OCI-LY3 (cell line): ENCODE measurements around the gene TAS2R60.

ENCODE experiments used
- H2AFZ ChIP-seq: fragments of 200-600, 300-600 bp; shearing (Covaris generic); 2 replicates; pipeline ENCODE4 v1.6.0; 2014; ENCODE audit warnings: antibody characterized with exemption, low read depth, low read length
- H3K27ac ChIP-seq: fragments of 200-600, 300-600 bp; sonication (generic); 2 replicates; pipeline ENCODE4 v1.5.1; 2014; ENCODE audit warnings: mild to moderate bottlenecking, low read length, moderate library complexity, mixed read lengths
- H3K27me3 ChIP-seq: fragments of 200-600, 300-600 bp; sonication (generic); 2 replicates; pipeline ENCODE4 v1.6.1; 2014; ENCODE audit warnings: low read depth, low read length, mixed read lengths
- H3K36me3 ChIP-seq: fragments of 200-600, 300-600 bp; sonication (generic); replicated peaks from 2 replicates; pipeline ENCODE3; 2014; ENCODE audit warnings: low read depth, low read length, mixed read lengths
- H3K4me1 ChIP-seq: fragments of 300-600, 200-600 bp; sonication (generic); 2 replicates; pipeline ENCODE4 v1.6.1; 2014; ENCODE audit warnings: low read length, mixed read lengths
- H3K4me2 ChIP-seq: fragments of 200-600, 300-600 bp; sonication (generic); 2 replicates; pipeline ENCODE4 v1.6.1; 2014; ENCODE audit warnings: low read length, mixed read lengths
- H3K4me3 ChIP-seq: fragments of 300-600, 200-600 bp; sonication (generic); 2 replicates; pipeline ENCODE4 v1.5.1; 2014; ENCODE audit warnings: antibody characterized with exemption, mild to moderate bottlenecking, low read length, moderate library complexity
- H3K79me2 ChIP-seq: fragments of 300-600, 200-600 bp; shearing (Covaris generic); 2 replicates; pipeline ENCODE4 v1.6.1; 2014; ENCODE audit warnings: mild to moderate bottlenecking, low read length, mixed read lengths
- H3K9ac ChIP-seq: fragments of 300-600, 200-600 bp; shearing (Covaris generic); 2 replicates; pipeline ENCODE4 v1.6.0; 2014; ENCODE audit warnings: mild to moderate bottlenecking, low read length, moderate library complexity
- H3K9me3 ChIP-seq: fragments of 200-600, 300-600 bp; shearing (Covaris generic); 2 replicates; pipeline ENCODE4 v1.6.1; 2014; ENCODE audit warnings: low read length, mixed read lengths; ENCODE audit not compliant: insufficient read depth
- H4K20me1 ChIP-seq: fragments of 200-600, 300-600 bp; sonication (generic); 2 replicates; pipeline ENCODE4 v1.6.1; 2016; ENCODE audit warnings: low read length, mixed read lengths; ENCODE audit not compliant: insufficient read depth
- EZH2phosphoT487 ChIP-seq: fragments of 200-600 bp; shearing (Covaris generic); IDR thresholded peaks from 2 replicates; pipeline ENCODE4 v1.6.1; 2018; ENCODE audit warnings: antibody characterized with exemption, mixed run types, low read depth
- TF ChIP-seq, protein P1 (sequence below): fragments of 200-600, 300-600 bp; sonication (generic); IDR thresholded peaks from 2 replicates; pipeline ENCODE4 v1.5.1; 2014; ENCODE audit warnings: antibody characterized with exemption, low read length, low read depth

The TAS2R60 gene

GRCh38 chr7:143429770-143430698 is 13.2 kb upstream of the TAS2R60 start:
- Histone ChIP-seq H3K27ac (no peak overlapping the region), H3K9me3 (no peaks in the 10 kb centered on the region), H3K4me2 (no peak overlapping the region), H3K27me3 (peaks cover 42% of the 10 kb centered on the region), H3K4me1 (no peaks in the 10 kb centered on the region), H3K79me2 (no peaks in the 10 kb centered on the region), H3K36me3 (no peaks in the 10 kb centered on the region), H2AFZ (no peak overlapping the region), H3K9ac (no peak overlapping the region), H4K20me1 (no peaks in the 10 kb centered on the region), H3K4me3 (no peak overlapping the region)
- no peak for TF ChIP-seq EZH2phosphoT487
- TF ChIP-seq, protein P1, sequence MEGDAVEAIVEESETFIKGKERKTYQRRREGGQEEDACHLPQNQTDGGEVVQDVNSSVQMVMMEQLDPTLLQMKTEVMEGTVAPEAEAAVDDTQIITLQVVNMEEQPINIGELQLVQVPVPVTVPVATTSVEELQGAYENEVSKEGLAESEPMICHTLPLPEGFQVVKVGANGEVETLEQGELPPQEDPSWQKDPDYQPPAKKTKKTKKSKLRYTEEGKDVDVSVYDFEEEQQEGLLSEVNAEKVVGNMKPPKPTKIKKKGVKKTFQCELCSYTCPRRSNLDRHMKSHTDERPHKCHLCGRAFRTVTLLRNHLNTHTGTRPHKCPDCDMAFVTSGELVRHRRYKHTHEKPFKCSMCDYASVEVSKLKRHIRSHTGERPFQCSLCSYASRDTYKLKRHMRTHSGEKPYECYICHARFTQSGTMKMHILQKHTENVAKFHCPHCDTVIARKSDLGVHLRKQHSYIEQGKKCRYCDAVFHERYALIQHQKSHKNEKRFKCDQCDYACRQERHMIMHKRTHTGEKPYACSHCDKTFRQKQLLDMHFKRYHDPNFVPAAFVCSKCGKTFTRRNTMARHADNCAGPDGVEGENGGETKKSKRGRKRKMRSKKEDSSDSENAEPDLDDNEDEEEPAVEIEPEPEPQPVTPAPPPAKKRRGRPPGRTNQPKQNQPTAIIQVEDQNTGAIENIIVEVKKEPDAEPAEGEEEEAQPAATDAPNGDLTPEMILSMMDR = no peak

DNA sequence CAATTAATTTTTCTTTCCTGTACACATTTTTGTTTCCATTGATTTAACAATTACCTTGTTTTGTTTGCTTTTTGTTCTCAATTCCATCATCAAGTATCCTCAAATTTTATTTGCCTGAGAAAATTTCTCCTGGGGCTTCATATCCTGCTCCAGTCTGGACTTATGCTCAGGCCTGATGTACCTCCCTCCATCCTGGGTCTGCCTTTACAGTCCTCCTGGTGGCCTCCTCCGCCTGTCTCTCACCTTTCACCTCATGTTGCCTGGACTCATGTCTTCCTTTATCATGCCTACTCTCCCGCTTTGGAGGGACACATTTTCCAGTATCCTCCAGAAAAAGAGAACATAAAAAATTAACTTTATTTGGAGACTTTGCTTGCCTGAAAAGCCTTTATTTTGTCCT is 12.1 kb upstream of the TAS2R60 start:
- Histone ChIP-seq H3K9ac (no peak overlapping the region), H3K36me3 (no peaks in the 10 kb centered on the region), H3K4me3 (no peak overlapping the region)

DNA sequence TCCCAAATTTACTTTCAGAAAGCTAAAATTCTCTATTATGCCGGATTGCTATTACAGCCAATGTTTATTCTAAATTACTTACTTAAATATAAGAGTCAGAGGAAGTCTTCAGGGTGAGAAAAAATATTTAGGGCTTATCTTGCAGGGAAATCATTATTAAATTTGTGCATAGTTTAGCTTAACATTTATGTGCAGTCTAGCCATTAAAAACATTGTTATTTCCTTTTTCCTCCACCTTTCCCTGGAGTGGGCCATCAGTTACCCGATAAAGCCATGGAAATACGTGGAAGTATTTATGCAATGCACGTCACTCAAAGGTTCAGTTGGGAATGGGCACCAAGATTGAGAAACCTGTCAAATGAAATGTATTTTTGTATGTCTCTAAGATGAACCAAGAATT is 9.5 kb upstream of the TAS2R60 start:
- TF ChIP-seq EZH2phosphoT487 = no peak
- TF ChIP-seq, protein P1 = no peak
- no peak overlapping the region for H2AFZ ChIP-seq
- H3K9me3 ChIP-seq = no peaks in the 10 kb centered on the region
- H4K20me1 ChIP-seq = no peaks in the 10 kb centered on the region
- H3K79me2 ChIP-seq = no peaks in the 10 kb centered on the region
- no peak overlapping the region for H3K4me2 ChIP-seq
- no peak overlapping the region for H3K27ac ChIP-seq
- no peak overlapping the region for H3K4me3 ChIP-seq
- H3K36me3 ChIP-seq = no peaks in the 10 kb centered on the region
- H3K9ac ChIP-seq = no peak overlapping the region
- peaks cover 42% of the 10 kb centered on the region for H3K27me3 ChIP-seq
- H3K4me1 ChIP-seq = peaks cover 19% of the 10 kb centered on the region

More for the DNA sequence above, 12.1 kb upstream of the TAS2R60 start:
- Histone ChIP-seq H3K4me2 (no peak overlapping the region), H3K9me3 (no peaks in the 10 kb centered on the region), H3K27ac (no peak overlapping the region), H3K79me2 (no peaks in the 10 kb centered on the region), H3K4me1 (peaks cover 2% of the 10 kb centered on the region), H2AFZ (no peak overlapping the region), H3K27me3 (peaks cover 42% of the 10 kb centered on the region), H4K20me1 (no peaks in the 10 kb centered on the region)
- TF ChIP-seq EZH2phosphoT487 = no peak
- TF ChIP-seq, protein P1 = no peak

DNA sequence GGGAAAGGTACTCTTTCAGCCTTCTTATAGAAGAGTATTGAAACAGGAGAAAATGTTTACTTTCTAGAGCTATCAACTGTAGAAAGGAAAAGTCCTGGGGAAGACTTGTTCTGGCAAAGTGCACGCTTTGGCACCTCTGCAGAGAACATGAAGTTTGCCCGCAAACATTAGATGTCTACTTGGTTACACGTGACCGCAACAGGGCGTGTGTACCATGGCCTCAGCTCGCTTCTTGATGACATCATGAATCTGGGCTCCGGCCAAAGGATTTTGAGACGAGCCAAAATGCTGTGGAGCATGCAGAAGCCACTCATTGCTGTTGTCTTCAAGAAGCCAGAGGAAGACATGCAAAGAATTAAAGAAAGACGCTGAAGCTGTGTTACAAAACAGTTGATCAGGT is 8.6 kb upstream of the TAS2R60 start:
- Histone ChIP-seq H3K27me3 (peaks cover 42% of the 10 kb centered on the region), H3K27ac (no peak overlapping the region), H3K4me2 (no peak overlapping the region), H4K20me1 (no peaks in the 10 kb centered on the region), H3K79me2 (no peaks in the 10 kb centered on the region), H3K9ac (no peak overlapping the region), H3K4me3 (no peak overlapping the region), H3K9me3 (no peaks in the 10 kb centered on the region), H3K4me1 (peaks cover 19% of the 10 kb centered on the region), H3K36me3 (no peaks in the 10 kb centered on the region), H2AFZ (no peak overlapping the region)
- TF ChIP-seq, protein P1 = no peak
- no peak for TF ChIP-seq EZH2phosphoT487
